Measurements from ENCODE around the gene LAMB4.

Gene LAMB4

GRCh38 chr7:108130261-108130660, at the start of gene LAMB4:
LAMB4 (minus strand) TSS chr7:108130361; CDS start chr7:108123164, 7,197 bp downstream.
- FAIRE-seq = no peak

GRCh38 chr7:108178398-108178797, 48.2 kb upstream of the LAMB4 start:
- FAIRE-seq = no peak

- FAIRE-seq = no peak
Observed at GRCh38 chr7:108171164-108171563, 41.0 kb upstream of the LAMB4 start.

- no peak for FAIRE-seq
Observed at GRCh38 chr7:108170251-108170650, 40.1 kb upstream of the LAMB4 start.

GRCh38 chr7:108167460-108167859, 37.3 kb upstream of the LAMB4 start:
- FAIRE-seq = no peak

- no peak for FAIRE-seq
Observed at GRCh38 chr7:108166687-108167086, 36.5 kb upstream of the LAMB4 start.

- no peak for FAIRE-seq
Observed at GRCh38 chr7:108165723-108166122, 35.6 kb upstream of the LAMB4 start.

- no peak for FAIRE-seq
Observed at GRCh38 chr7:108164946-108165345, 34.8 kb upstream of the LAMB4 start.

GRCh38 chr7:108164342-108164741, 34.2 kb upstream of the LAMB4 start:
- FAIRE-seq = no peak

- no peak for FAIRE-seq
Observed at GRCh38 chr7:108158776-108159175, 28.6 kb upstream of the LAMB4 start.

- no peak for FAIRE-seq
Observed at GRCh38 chr7:108157606-108158335, 27.6 kb upstream of the LAMB4 start.

GRCh38 chr7:108156897-108157605, 26.9 kb upstream of the LAMB4 start:
- FAIRE-seq = no peak

GRCh38 chr7:108152198-108152597, 22.0 kb upstream of the LAMB4 start:
- no peak for FAIRE-seq

GRCh38 chr7:108149908-108150307, 19.7 kb upstream of the LAMB4 start:
- no peak for FAIRE-seq

- FAIRE-seq = no peak
Observed at GRCh38 chr7:108149119-108149518, 19.0 kb upstream of the LAMB4 start.

GRCh38 chr7:108147031-108147563, 16.9 kb upstream of the LAMB4 start:
- FAIRE-seq = no peak

- FAIRE-seq = no peak
Observed at GRCh38 chr7:108146070-108146842, 16.1 kb upstream of the LAMB4 start.

GRCh38 chr7:108145401-108145800, 15.2 kb upstream of the LAMB4 start:
- FAIRE-seq = no peak

GRCh38 chr7:108144931-108145330, 14.8 kb upstream of the LAMB4 start:
- FAIRE-seq = no peak

- no peak for FAIRE-seq
Observed at GRCh38 chr7:108143658-108144420, 13.7 kb upstream of the LAMB4 start.

- no peak for FAIRE-seq
Observed at GRCh38 chr7:108142675-108143259, 12.6 kb upstream of the LAMB4 start.

- no peak for FAIRE-seq
Observed at GRCh38 chr7:108142180-108142579, 12.0 kb upstream of the LAMB4 start.

Measured in colon (tissue), 2 donors.